ENCODE measurements around the gene GADL1. TPM values are rescaled to one million over a fixed set of nuclear protein-coding genes. Genes with fewer than 3 reads are reported as not detected.
A peak's percentile ranks its signal among the peaks of the same experiment; 100 is the strongest.

GADL1 gene
- polyA plus RNA-seq, 3 donors from 2014 or later = not detected

DNA sequence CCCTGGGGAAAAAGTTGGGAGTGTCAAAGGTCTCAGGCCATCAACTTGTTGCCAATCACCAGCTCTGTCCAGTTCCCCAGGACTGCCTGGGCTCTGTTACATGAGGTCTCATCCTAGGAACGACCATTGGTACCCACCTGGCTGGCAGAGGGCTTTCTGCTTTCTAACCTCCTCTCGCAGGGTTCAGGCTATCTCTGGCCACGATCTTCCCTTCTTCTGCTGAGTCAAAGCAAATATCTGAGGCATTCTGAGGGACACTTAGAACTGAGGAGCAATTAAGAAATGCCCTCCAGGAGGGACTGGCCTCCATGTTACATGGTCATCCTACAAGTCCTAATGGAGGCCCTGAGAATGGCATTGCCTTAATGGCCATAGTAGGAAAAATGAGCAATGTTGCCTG is 210.7 kb downstream of the GADL1 start:
- DNase-seq = no peak
- H3K27ac Mint-ChIP-seq = peak overlapping the region in 5 of 6 donors; percentile 13 to 85 (median 57)
- H3K4me1 Mint-ChIP-seq = peaks cover 83 to 98% of the 10 kb centered on the region in 2 donors
- no peaks in the 10 kb centered on the region for H3K9me3 Mint-ChIP-seq
- H3K4me3 Mint-ChIP-seq = no peak overlapping the region
- peaks cover 0 to 45% (median 23%) of the 10 kb centered on the region in 3 donors for H3K36me3 Mint-ChIP-seq
- peaks cover 0 to 1% (median 0%) of the 10 kb centered on the region in 3 donors for H3K27me3 Mint-ChIP-seq (ENCODE audit: low read depth in 3 of 3)

DNA sequence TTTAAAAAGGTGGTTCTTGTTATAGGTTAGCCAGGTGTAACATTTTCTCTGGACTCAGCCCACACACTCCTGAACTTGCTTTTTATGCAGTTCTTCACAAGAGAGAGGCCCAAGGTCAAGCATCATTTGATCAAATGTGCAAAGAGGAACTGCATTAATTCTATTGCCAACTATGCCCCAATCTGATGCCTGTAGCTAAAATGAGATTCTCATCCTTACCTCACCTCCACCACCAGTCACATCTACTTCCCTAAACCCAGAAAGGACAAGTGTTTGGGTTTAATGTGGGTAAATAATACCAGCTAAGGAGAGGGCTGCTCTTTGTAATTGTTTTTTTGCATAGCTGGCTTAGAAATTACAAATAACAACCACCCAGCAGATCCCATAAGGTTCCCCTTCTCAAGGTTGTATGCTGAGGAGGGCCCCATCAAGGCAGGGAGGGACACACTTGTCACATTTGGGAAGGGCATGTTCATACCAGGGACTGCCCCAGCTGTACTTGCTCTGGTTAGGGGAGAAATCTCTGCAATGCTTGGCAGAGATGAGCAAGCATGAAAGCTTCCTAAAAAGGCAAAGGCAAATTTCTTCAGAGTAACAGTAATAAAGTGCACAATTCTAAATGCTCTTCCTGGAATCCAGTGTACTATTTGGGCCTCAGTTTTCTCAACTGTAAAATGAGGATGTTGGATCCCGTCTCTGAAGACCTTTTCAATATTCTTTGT is 211.9 kb downstream of the GADL1 start:
- peaks cover 78 to 94% of the 10 kb centered on the region in 2 donors for H3K4me1 Mint-ChIP-seq
- H3K36me3 Mint-ChIP-seq = peaks cover 6 to 46% (median 27%) of the 10 kb centered on the region in 3 donors
- H3K27me3 Mint-ChIP-seq (ENCODE audit: low read depth in 3 of 3) = peaks cover 0 to 1% (median 0%) of the 10 kb centered on the region in 3 donors
- no peaks in the 10 kb centered on the region for H3K9me3 Mint-ChIP-seq
- H3K27ac Mint-ChIP-seq = peak overlapping the region; percentile 21 to 78 (median 47)
- DNase-seq = no peak
- peak overlapping the region in 1 of 5 donors; percentile 21 for H3K4me3 Mint-ChIP-seq

DNA sequence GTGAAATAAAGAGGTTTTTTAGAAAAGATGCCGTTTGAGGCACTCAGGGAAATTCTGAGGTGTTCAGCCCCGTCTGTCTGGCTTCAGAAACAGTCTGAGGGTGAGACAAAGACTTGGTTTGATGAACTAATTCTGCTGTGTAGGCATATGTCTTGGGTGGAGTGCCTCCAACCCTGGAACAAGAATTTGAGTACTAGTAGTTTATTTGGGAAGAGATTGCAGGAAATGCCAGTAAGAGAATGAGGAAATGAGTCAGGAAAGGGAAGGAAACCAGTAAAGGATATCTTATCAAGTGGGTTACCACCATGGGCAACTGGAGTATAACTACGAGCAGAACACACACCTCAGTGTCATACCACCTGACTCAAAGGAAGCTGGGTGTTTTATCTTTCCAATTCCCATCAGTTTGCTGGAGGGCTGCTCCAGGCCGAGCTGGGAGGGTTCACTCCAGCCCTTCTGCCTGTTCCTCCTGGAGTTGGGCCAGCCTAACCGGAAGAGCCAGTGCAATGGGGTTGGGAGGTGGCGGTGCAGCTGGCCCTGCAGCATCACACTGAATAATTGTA is 212.7 kb downstream of the GADL1 start:
- no peak for DNase-seq
- Mint-ChIP-seq H3K4me3 (peak overlapping the region in 3 of 5 donors; percentile 3 to 11 (median 4)), H3K27ac (peak overlapping the region; percentile 21 to 73 (median 66)), H3K4me1 (peaks cover 80 to 94% of the 10 kb centered on the region in 2 donors), H3K36me3 (peaks cover 12 to 53% (median 31%) of the 10 kb centered on the region in 3 donors), H3K27me3 (ENCODE audit: low read depth in 3 of 3) (peaks cover 0 to 1% (median 0%) of the 10 kb centered on the region in 3 donors), H3K9me3 (no peaks in the 10 kb centered on the region)

DNA sequence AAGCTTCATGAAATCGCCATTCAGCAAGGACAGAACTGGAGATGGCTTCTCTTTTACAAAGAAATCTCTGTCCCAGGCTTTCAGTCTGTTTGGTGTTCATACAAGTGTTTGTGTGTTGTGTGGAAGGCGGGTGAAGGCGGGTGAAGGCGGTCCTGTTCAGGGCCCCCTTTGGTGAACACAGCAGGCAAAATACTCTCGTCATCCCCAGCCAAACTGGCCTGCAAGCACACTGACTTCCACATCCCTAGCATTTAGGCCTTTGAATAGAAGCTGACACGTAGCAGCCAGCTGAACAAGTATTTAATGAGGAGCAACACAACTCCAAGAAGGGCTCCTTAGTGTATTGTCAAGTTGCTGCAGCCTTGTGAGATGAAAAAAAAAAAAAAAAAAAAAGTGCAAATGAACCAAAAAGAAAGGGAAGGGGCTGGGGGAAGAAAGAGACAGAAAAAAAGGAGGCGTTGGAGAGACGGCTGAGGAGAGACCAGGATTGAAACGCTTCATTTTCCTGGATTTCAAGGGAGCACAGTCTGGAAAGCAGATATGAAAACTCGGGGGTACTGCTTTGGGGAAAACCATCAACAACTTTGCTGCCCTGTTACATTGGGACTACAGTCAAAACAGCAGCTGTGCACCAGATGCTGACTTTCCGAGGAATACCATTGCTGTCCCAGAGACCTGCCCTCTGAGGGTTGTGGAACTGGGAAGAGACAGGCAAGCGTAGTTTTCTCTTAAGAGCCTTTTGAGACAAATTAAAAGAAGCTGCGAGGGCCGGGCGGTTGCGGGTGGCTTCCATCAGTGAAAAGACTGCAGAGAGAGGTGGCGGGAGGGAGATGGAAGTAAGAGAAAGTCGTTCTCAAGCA is 213.4 kb downstream of the GADL1 start:
- Mint-ChIP-seq H3K27me3 (ENCODE audit: low read depth in 3 of 3) (no peaks in the 10 kb centered on the region), H3K27ac (peak overlapping the region; percentile 46 to 82 (median 66)), H3K36me3 (peaks cover 15 to 57% (median 32%) of the 10 kb centered on the region in 3 donors), H3K4me1 (peaks cover 79 to 94% of the 10 kb centered on the region in 2 donors), H3K4me3 (peak overlapping the region in 2 of 5 donors; percentile 4 to 11), H3K9me3 (no peaks in the 10 kb centered on the region)
- no peak for DNase-seq

DNA sequence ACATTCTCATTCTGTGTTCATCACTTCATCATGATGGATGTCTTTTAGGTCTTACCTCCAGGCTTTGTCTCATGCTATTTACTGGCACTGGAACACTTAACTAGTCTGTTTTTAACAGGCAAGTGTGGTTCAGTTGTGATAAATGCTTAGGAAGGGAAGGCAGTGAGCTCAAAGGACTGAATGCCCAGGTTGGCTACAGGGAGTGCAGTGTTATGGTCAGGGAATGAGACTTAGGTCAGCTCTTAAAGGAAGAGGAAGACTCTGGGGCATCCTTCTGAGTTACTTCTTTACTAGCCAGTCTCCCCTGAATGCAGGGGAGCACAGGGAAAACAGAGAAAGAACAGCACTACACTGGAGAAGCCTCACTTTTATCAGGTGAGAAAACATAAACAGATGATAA is 215.4 kb downstream of the GADL1 start:
- no peak for DNase-seq
- H3K4me1 Mint-ChIP-seq = peaks cover 68 to 92% of the 10 kb centered on the region in 2 donors
- H3K9me3 Mint-ChIP-seq = no peaks in the 10 kb centered on the region
- peaks cover 27 to 64% (median 39%) of the 10 kb centered on the region in 3 donors for H3K36me3 Mint-ChIP-seq
- H3K27ac Mint-ChIP-seq = peak overlapping the region in 5 of 6 donors; percentile 11 to 75 (median 70)
- H3K27me3 Mint-ChIP-seq (ENCODE audit: low read depth in 3 of 3) = peaks cover 0 to 4% (median 0%) of the 10 kb centered on the region in 3 donors
- H3K4me3 Mint-ChIP-seq = no peak overlapping the region

DNA sequence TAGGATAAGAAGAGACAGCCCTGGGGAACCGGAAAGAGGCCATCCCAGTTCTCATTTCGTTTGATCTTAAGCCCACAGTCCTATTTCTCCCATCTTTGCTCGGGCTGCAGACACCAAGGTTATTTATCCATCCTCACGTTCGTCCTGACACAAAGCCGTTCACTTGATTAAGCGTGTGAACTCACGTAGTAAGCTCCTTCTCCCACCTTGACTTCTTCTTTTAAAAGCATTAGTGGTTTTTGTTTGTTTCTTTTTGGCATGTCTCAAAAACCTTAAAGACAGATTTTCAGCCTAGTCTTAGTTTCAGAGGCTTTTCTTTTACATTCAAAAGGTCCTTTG is 217.1 kb downstream of the GADL1 start:
- no peak for DNase-seq
- Mint-ChIP-seq H3K4me1 (peaks cover 61 to 90% of the 10 kb centered on the region in 2 donors), H3K36me3 (peaks cover 28 to 75% (median 50%) of the 10 kb centered on the region in 3 donors), H3K27me3 (ENCODE audit: low read depth in 3 of 3) (peaks cover 0 to 4% (median 0%) of the 10 kb centered on the region in 3 donors), H3K9me3 (no peaks in the 10 kb centered on the region), H3K4me3 (no peak overlapping the region), H3K27ac (peak overlapping the region in 5 of 6 donors; percentile 3 to 63 (median 40))

DNA sequence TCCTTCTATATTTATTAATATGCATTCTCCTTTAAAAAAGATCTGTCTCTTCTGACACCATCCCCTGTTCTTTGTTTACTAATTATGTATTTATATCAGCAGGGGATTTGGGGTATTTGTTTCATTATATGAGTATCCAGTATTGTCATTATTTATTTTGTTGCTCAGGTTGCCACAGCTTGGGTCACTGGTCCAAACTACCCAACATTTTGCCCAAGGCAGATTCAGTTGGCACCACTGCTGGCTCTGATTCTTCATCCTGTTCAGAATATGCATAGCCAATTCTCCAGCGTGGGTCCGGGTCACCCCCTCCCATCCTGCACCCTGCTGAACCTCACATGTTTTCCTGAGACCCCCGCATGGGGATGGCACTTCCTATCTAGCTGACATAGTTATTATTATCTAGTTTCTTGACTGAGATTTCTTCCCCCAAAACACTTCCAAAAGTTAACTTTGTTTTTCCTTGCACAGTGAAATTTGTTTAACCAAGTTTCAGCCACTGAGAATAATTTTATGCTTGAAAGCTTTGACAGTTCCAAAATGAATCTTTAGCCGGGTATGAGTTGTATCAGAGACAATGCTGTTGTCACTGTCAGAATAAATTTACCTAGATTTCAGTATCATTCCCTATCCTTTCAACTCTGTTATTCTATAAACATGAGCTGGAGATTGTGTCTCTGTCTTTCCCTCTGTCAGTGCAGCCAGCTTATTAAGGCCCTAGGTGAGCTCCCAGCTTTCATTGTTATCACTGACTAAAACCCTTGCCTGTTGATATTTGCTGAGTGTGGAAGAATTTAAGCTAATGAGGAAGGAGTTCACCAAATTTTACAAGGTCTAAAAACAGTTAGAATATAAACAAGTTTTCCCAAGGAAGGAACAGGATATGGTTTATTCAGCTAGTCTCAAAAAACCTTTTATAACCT is 217.8 kb downstream of the GADL1 start:
- peaks cover 30 to 77% (median 55%) of the 10 kb centered on the region in 3 donors for H3K36me3 Mint-ChIP-seq

More for the DNA sequence above, 217.8 kb downstream of the GADL1 start:
- Mint-ChIP-seq H3K9me3 (no peaks in the 10 kb centered on the region), H3K4me3 (no peak overlapping the region), H3K4me1 (peaks cover 60 to 90% of the 10 kb centered on the region in 2 donors), H3K27me3 (ENCODE audit: low read depth in 3 of 3) (peaks cover 0 to 4% (median 0%) of the 10 kb centered on the region in 3 donors), H3K27ac (peak overlapping the region; percentile 9 to 71 (median 52))
- no peak for DNase-seq

Measured in immature natural killer cell (primary cell).